T-helper 17 cell (primary cell): Measurements from ENCODE around the gene THAP3. TPM values are rescaled to one million over a fixed set of nuclear protein-coding genes. Genes with fewer than 3 reads are reported as not detected.

ENCODE experiments used
- ATAC-seq: fragments of 150-1000 bp; cut with Tn5 transposase; 2 replicates; pipeline ENCODE4 v1.10.0; 2021; ENCODE audit warnings: mild to moderate bottlenecking, moderate library complexity
- DNase-seq, 3 donors: peaks; one replicate each; pipeline versions ENCODE4 v3.0.0 to v3.0.0-alpha.2; 2020 to 2021
- H3K9me3 ChIP-seq: one replicate; pipeline ENCODE4 v1.7.0; 2013; ENCODE audit warnings: low read length, mild to moderate bottlenecking; ENCODE audit not compliant: control insufficient read depth, poor library complexity, severe bottlenecking
- H3K27ac Mint-ChIP-seq: one replicate; pipeline ENCODE4 v1.8.0; 2022; ENCODE audit warnings: mild to moderate bottlenecking, moderate library complexity, mixed read lengths
- H3K27me3 Mint-ChIP-seq: one replicate; pipeline ENCODE4 v1.8.0; 2022; ENCODE audit warnings: mixed read lengths
- H3K36me3 Mint-ChIP-seq: one replicate; pipeline ENCODE4 v1.8.0; 2022; ENCODE audit warnings: low read depth, mixed read lengths
- H3K4me1 Mint-ChIP-seq: one replicate; pipeline ENCODE4 v1.8.0; 2022; ENCODE audit warnings: mild to moderate bottlenecking, mixed read lengths
- H3K4me3 Mint-ChIP-seq: one replicate; pipeline ENCODE4 v1.8.0; 2022; ENCODE audit warnings: mild to moderate bottlenecking, moderate library complexity, mixed read lengths
- total RNA-seq, 4 donors: library from RNA in 2 of 4; stranded (reverse) in 2 of 4; gene quantifications; one replicate each; pipeline ENCODE4 v1.2.3 and lab custom pipeline; 2022 to 2026

Gene THAP3
- total RNA-seq, 2 donors from 2014 or later, result 13.3 to 14.0 TPM

- Mint-ChIP-seq H3K36me3 (no peaks in the 10 kb centered on the region), H3K4me3 (peak overlapping the region; percentile 92), H3K4me1 (peaks cover 21% of the 10 kb centered on the region), H3K27ac (peak overlapping the region; percentile 74), H3K27me3 (no peaks in the 10 kb centered on the region)
- no peaks in the 10 kb centered on the region for H3K9me3 ChIP-seq
- no peak for DNase-seq
- peak; percentile 38 for ATAC-seq
These were observed 11.9 kb upstream of the THAP3 start for GRCh38 chr1:6612641-6613360.

- Mint-ChIP-seq H3K36me3 (no peaks in the 10 kb centered on the region), H3K27me3 (no peaks in the 10 kb centered on the region), H3K4me1 (peaks cover 21% of the 10 kb centered on the region), H3K27ac (peak within 1 kb of the TSS; percentile 74), H3K4me3 (peak within 1 kb of the TSS; percentile 92)
- DNase-seq (peak; percentile 98 to 99 (median 99)), ATAC-seq (peak; percentile 98)
- H3K9me3 ChIP-seq, result no peaks in the 10 kb centered on the region
These were observed 11.2 kb upstream of the THAP3 start, which contains the start of gene PHF13 for GRCh38 chr1:6613361-6614018. Gene PHF13, plus strand, starts transcription at chr1:6613731. Its CDS starts 336 bp downstream, at chr1:6614067.

DNA sequence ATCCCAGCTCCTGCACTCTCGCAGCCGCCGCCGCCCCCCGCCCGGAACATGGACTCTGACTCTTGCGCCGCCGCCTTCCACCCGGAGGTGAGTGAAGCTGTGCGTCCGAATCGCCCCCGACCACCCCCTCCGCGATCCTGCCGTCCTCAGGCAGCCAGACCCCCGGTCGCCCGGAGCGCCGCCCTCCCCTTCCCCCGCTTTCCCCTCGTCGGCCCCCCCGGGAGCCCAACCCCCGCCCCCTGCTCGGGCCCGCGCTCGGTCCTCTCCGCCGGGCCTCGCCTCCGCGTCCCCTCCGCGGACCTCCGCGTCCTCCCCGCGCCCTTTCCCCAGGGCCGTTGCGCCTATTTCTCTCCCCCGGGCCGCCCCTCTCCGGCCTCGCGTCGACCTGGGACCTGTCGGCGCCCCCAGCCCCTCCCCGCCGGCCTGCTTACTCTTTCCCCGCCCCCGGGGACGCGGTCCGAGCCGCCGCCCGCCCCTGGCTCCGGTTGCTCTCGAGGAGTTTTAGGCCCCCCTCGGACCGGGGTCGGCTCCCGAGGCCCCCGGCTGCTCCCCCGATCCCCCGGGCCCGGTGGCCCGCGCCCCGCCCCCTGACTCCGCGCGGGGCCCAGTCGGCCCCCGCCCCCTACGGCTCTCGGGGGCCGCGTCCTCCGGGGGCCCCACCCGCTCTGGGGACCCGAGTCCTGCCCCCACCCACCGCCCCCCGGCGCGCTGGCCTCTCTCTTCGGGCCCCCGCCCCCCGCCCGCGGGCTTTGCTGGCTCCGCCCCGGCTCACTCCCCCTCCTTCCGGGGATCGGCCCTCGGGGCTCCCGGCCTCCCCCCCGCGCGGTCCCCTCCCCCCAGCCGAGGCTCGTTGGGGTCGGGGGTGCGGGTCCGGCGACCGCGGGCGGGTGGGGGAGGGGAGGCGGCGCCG is 10.4 kb upstream of the THAP3 start:
- Mint-ChIP-seq H3K4me1 (peaks cover 21% of the 10 kb centered on the region), H3K36me3 (no peaks in the 10 kb centered on the region), H3K27ac (no peak overlapping the region), H3K4me3 (peak overlapping the region; percentile 92), H3K27me3 (no peaks in the 10 kb centered on the region)
- H3K9me3 ChIP-seq, result no peaks in the 10 kb centered on the region
- DNase-seq (peak in 2 of 3 donors; percentile 61 to 62), ATAC-seq (no peak)

GRCh38 chr1:6614929-6615785 is 9.5 kb upstream of the THAP3 start:
- H3K27me3 Mint-ChIP-seq, result no peaks in the 10 kb centered on the region
- no peaks in the 10 kb centered on the region for H3K9me3 ChIP-seq
- H3K4me3 Mint-ChIP-seq, result peak overlapping the region; percentile 62
- DNase-seq (no peak), ATAC-seq (no peak)
- H3K27ac Mint-ChIP-seq, result peak overlapping the region; percentile 63
- no peaks in the 10 kb centered on the region for H3K36me3 Mint-ChIP-seq
- H3K4me1 Mint-ChIP-seq, result peaks cover 22% of the 10 kb centered on the region

DNA sequence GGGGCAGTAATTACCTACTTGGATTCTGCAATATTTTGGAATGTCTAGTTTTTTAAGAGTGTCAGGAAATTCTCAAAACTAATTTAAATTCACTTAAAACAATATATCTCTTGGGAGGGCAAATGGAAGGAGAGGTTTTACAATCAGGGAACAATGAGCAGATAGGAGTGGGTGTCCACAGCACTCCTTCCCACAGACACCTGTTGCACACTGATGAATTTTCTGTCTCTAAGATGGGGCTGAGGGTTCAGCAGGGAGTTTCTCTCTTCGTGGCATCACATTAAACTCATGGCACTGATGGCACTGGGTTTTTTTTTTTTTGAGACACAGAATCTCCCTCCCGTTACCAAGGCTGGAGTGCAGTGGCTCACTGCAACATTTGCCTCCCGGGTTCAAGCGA is 5.6 kb upstream of the THAP3 start:
- H3K4me1 Mint-ChIP-seq, result peaks cover 12% of the 10 kb centered on the region
- no peaks in the 10 kb centered on the region for H3K27me3 Mint-ChIP-seq
- no peak overlapping the region for H3K27ac Mint-ChIP-seq
- H3K36me3 Mint-ChIP-seq, result no peaks in the 10 kb centered on the region
- DNase-seq (no peak), ATAC-seq (no peak)
- H3K4me3 Mint-ChIP-seq, result no peak overlapping the region
- H3K9me3 ChIP-seq, result no peaks in the 10 kb centered on the region

DNA sequence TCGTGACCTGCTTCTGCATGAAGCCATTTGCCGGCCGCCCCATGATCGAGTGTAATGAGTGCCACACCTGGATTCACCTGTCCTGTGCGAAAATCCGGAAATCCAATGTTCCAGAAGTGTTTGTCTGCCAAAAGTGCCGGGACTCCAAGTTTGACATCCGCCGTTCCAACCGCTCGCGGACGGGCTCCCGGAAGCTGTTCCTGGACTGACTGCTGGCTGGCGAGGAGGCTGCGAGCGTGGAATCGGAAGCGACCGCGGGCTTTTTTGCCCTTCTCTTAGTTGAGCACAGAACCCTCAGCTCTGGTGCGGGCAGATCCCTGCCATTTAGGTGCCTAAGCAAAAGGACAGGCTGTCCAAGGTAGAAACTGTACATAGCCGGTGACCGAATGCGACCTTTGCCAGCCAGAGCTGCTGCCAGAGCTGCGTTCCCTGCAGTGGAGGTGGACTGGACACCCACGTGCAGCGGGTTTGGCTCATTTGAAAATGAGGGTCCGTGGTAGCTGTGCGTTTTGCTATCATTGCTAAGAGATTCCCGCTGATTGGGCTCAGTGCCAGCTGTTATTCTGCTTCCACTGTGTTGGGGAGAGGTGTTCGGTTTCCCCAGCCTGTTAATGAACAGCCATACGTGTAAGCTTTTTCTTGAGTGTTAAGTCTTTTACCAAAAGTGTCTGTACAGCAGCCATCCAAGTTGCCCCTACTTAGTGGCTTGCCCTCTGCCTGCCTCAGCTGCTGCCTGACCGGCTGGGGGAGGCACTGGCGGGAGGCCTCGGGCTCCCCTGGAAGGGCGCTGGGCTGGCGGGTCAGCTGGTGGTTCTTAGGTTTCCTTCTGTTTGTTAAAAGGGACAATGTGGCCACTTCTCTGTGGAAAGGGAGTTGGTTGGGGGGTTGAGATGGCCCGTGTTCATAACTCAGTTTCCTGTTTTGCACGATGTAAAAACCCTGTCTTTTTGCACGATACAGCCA is 3.0 kb upstream of the THAP3 start:
- H3K4me1 Mint-ChIP-seq, result peaks cover 12% of the 10 kb centered on the region
- H3K36me3 Mint-ChIP-seq, result no peaks in the 10 kb centered on the region
- DNase-seq, result no peak
- H3K27ac Mint-ChIP-seq, result no peak overlapping the region
- no peaks in the 10 kb centered on the region for H3K27me3 Mint-ChIP-seq
- no peaks in the 10 kb centered on the region for H3K9me3 ChIP-seq
- no peak overlapping the region for H3K4me3 Mint-ChIP-seq
- no peak for ATAC-seq

- ATAC-seq, result no peak
- no peak for DNase-seq
- Mint-ChIP-seq H3K36me3 (peaks cover under 1% of the 10 kb centered on the region), H3K4me3 (no peak overlapping the region), H3K27ac (no peak overlapping the region), H3K4me1 (peaks cover 19% of the 10 kb centered on the region), H3K27me3 (no peaks in the 10 kb centered on the region)
- no peaks in the 10 kb centered on the region for H3K9me3 ChIP-seq
These were observed 2.1 kb upstream of the THAP3 start for GRCh38 chr1:6622396-6623152.

GRCh38 chr1:6623269-6623965 is 1.3 kb upstream of the THAP3 start:
- Mint-ChIP-seq H3K27ac (no peak overlapping the region), H3K27me3 (no peaks in the 10 kb centered on the region), H3K4me1 (peaks cover 21% of the 10 kb centered on the region), H3K36me3 (peaks cover 3% of the 10 kb centered on the region), H3K4me3 (no peak overlapping the region)
- ATAC-seq (no peak), DNase-seq (no peak)
- no peaks in the 10 kb centered on the region for H3K9me3 ChIP-seq

- Mint-ChIP-seq H3K27ac (peak overlapping the region; percentile 86), H3K4me1 (peaks cover 20% of the 10 kb centered on the region), H3K27me3 (no peaks in the 10 kb centered on the region), H3K4me3 (peak overlapping the region; percentile 91), H3K36me3 (peaks cover 3% of the 10 kb centered on the region)
- no peaks in the 10 kb centered on the region for H3K9me3 ChIP-seq
- DNase-seq, result no peak
- ATAC-seq, result peak; percentile 37
These were observed 999 bp downstream of the THAP3 start for GRCh38 chr1:6625584-6626149.

- Mint-ChIP-seq H3K27me3 (no peaks in the 10 kb centered on the region), H3K27ac (peak overlapping the region; percentile 83), H3K4me1 (peaks cover 20% of the 10 kb centered on the region), H3K36me3 (peaks cover 3% of the 10 kb centered on the region), H3K4me3 (no peak overlapping the region)
- no peak for ATAC-seq
- no peaks in the 10 kb centered on the region for H3K9me3 ChIP-seq
- no peak for DNase-seq
These were observed 2.4 kb downstream of the THAP3 start for GRCh38 chr1:6627031-6627430.
